Inferior parietal cortex (tissue), 1 donor: Measurements from ENCODE around the gene KLHDC4.
"Not testable (repeated sequence)": the region's sequence is repeated elsewhere in the genome, so short reads cannot be mapped to it uniquely, and the experiment has no call there.

Source experiments
- DNase-seq: peaks from one replicate; pipeline ENCODE4 v3.0.0-alpha.2; 2016; ENCODE audit errors: extremely low spot score

The KLHDC4 gene

DNA sequence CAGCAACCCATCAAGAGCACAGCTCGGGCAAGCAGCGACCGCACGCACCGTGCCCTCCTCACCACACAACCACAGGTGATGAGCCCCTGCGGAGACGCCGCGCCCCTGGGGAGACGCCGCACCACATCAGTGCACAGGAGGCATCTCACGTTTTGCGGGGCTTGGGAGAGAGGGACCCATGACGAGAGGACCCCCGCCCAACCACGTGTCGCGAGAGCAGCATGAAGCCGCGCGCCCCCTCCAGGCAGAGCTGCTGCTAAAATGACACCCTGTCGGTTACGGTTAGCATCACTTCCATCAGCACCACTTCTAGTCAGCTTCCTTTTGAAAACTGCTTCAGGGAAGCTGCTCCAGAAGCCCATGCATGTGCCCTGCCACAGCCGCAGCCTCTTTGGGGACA, 45.3 kb downstream of the KLHDC4 start:
- no peak for DNase-seq

DNA sequence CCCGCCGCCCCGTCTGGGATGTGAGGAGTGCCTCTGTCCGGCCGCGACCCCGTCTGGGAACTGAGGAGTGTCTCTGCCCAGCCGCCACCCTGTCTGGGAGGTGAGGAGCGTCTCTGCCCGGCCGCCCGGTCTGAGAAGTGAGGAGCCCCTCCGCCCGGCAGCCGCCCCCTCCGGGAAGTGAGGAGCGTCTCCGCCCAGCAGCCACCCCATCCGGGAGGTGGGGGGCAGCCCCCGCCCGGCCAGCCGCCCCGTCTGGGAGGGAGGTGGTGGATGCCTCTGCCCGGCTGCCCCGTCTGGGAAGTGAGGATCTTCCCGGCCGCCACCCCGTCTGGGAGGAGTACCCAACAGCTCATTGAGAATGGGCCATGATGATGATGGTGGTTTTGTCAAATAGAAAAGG, 47.0 kb downstream of the KLHDC4 start:
- not testable (repeated sequence) for DNase-seq

DNA sequence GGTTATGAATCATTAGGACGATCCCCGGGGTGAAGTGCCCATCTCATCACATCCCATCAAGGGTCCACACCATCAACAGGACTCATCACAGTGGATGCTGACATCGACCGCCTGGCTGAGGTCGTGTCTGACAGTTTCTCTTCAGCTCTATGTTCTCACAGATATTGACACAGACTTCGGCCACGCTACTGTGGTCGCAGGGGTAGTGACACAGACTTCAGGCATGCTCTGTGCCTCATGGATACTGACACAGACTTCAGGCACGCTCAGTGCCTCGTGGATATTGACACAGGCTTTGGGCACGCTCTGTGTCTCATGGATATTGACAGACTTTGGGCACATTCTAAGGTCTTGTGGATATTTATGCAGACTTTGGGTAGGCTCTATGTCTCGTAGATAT, 50.1 kb downstream of the KLHDC4 start:
- no peak for DNase-seq

DNA sequence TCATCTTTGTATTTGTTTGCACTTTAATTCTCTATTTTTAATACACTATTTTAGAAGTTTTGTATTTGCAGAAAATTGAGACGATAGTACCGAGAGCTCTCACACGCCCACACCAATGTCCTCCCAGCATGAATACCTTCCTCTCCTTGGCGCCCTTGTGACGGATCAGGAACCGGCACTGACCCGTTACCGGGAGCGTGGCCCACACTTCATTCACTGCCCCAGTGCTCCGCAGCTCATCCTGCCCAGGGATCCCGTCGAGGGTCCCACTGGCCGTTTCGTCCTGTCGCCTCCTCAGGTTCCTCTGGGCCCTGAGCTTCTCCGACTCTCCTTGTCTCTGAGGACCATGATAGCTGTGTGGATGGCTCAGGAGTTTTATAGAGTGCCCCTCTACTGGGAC, 50.6 kb downstream of the KLHDC4 start:
- DNase-seq = no peak

DNA sequence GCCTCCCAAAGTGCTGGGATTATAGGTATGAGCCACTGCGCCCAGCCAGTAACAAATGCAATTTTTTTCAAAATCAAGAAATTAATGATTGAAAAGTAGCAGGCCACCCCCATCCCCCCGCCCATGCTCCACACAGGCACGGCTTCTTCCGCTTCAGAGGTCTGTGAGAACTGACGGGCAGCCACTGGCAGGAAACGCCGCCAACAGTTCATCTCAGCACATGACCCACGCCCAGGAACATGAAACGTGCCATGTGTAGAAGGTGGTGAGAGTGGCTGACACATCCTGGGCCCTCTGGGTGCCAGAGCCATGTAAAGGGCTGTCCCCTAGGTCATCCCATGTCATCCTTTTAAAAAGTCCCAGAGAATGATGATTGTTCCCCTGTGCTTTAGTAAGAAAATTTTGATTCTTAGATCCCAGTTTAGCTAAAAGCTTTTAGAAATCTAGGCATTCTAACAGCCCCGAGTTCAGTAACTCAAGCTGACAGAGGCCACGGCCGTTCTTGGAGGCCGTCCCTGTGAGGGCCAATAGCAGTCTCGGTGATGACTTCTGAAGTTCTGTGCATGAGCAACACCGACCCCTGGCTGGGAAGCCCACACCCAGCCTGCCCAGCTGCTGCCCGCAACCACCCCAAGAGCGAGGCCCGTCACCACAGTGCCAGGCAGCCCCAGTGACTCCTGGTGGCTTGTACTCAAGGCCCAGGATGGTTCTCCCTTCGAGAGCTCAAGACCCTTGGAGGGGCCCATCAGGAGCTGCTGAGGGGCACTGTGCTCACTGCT, 52.1 kb downstream of the KLHDC4 start:
- no peak for DNase-seq

DNA sequence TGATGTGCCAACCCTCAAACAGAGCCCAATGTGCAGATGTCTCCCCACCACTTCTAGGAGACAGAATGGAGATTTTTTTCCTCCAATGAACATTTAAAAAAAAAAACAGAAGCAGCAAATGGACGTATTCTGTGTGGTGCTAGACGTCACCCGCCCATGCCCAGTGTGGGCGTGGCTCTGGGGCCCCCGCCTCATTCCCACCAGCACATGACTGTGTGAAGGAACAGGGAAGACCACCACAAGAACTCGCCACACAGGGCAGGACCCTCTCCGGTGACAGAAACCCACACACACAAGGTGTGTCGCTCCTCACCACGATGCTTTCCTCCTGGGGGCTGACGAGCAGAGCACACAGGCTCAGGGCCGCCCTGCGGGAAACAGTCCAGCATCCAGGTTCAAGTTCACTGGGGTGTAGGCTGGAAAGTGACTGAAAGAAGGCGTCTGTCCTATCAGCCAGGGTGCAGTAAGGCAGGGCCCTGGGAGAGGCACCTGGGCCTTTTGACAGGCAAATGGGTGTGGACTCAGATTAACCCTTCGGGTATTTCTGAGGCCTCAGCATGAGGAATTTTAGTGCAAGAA, 53.5 kb downstream of the KLHDC4 start:
- DNase-seq = no peak

DNA sequence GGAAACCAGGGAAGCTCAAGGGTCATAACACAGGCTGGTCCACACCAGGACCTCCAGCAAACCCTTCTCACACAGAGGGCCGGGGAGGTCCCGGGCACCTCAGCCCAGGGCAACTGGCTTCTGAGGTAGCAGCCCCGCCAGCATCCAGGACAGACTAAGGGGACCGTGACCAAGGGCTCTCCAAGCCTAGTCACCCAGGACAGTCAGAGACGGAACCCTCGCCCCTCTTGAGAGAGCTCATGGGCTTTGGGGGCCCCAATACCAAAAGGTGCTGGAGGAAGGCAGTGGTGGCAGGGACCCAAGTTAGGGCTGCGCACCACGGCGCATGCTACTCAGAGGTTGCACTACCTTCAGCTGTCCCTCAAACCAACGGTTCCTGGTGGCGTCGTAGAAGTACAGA, 54.9 kb downstream of the KLHDC4 start:
- no peak for DNase-seq

DNA sequence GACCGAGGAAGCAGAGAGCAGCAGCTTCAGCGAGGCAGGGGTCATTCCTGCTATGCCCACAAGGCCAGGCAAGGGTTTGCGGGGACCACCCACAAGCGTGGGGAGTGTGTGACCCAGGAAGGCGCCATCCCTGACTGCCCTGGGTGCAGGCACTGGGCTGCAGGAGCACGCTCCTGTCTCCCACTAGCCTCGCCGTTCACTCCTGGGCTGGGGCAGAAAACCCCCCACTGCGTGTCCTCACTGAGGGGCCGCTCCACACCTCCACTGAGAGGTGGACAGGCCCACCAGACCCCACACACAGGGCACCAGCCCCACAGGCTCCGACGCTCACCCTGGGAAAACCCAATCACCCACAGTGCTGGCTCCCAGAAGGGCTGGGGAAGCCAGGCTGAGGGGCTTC, 56.1 kb downstream of the KLHDC4 start:
- no peak for DNase-seq

DNA sequence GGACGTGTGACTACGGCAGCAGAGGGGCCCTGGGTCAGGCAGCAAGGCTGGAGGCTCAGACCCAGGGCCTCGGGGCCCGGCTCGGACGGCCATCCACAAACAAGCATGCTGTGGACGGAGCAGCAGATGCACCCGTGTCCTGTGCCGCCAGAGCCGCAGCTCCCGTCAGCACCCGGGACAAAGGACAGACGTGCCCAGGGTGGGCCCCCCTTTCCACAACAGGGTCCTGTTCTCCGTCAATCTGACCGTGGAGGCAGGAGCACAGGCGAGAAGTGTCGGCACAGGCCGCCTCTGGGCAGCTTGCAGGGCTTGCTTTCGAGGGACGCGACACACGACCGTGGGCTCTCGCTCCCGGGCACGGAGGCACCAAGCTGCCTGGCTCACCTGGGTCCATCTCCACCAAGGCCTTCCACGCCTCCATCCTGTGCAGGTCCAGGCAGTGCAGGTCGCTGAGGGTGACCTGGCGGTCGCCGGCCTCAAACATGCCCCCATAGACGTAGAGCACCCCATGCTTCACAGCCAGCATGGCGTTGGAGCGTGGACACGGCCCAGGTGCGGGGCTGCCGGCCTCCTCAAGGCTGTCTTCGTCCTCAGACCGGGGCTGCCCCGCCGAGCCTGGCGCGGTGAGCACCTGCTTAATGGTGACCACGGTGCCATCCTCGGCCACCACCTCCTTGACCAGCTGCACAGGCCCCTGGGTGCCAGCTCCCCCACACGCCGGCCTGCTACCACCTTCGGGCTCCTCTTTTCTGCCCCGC, 56.7 kb downstream of the KLHDC4 start:
- no peak for DNase-seq

DNA sequence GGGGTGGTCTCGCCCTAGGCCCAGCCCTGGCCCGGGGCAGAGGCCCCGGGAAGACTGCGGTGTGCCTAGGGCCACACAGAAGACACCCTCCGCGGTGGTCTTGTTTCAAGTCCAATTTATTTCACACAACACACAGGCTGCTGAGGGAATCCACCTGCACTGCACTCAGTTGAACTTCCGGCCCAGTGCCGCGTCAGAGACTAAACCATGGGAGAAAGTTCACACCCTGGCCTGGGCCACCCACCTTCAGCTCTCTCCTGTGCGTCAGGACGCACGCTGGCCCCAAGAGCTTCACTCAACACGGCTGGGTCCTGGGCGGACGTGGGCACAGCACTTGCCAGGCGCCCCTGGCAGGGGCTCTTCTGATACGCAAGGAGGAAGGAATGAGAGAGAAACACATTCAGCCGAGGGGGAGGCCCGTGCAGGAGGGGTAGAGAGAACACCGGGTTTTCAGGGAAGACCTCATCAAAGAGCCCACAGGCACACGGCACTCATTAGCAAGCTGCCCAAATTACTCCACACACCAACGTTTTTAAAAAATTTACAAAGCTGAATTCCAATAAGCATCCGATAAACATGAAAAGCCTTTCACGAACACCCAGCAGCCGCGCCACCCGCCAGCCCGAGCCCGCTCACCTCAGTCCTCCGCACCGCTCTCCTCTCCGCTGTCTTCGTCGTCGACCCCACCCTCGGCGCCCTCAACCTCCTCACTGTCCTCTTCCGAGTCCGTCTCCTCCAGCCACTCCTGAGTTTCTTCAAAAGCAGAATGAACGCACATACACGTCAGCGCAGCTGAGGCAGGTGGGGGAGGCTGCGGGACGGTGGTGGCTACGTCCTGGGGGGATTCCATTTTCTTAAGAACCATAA, 57.8 kb downstream of the KLHDC4 start:
- no peak for DNase-seq

DNA sequence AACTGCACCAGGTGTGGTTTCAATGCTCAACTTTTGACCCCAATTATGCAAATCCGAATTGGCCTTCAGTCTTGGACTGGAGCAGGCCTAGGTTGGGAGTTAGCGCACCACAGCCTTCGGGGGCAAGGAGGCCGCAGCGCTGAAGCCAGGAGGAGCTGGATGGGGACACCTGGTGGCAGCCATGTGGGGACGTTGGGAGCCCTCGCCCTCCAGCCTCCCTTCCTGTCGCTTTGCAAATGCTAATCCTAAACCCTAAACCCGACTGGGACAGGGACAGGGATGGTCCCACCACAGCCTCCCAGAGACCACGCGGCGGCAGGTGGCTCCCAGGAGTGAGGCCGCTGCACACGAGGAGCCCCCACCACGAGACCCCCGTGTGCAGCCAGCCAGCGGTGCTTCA, 58.7 kb downstream of the KLHDC4 start:
- no peak for DNase-seq

DNA sequence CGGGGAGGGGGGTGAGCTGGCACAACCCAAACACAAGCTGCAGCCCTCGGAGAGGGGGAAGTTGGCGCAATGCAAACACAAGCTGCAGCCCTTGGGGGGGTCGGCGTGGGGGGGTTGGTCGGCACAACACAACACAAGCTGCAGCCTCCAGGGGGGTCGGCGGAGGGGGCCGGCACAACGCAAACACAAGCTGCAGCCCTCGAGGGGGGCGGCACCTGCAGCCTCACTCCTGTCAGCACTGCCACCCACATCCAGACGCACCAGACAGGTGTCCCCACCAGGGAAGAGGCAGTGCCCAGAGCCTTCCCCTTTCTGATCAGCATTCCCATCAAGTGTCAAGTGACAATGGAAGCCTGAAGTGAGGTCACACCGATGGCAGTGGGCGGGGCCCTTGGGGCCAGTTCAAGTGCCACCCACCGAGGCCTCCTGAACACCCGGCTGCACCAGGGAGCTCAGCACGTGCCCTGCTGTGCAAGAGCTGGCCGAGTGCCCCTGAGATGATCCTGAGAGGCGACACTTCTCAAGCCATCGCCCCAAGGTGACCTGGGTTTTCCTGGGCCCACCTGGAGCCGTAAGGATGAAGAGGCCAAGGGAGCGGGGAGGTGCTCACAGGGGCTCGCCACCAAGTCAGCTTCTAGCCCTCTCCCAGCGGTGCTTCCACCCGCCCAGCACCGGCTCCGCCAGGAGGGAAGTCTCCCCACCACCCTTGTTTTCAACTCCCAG, 59.3 kb downstream of the KLHDC4 start:
- no peak for DNase-seq

DNA sequence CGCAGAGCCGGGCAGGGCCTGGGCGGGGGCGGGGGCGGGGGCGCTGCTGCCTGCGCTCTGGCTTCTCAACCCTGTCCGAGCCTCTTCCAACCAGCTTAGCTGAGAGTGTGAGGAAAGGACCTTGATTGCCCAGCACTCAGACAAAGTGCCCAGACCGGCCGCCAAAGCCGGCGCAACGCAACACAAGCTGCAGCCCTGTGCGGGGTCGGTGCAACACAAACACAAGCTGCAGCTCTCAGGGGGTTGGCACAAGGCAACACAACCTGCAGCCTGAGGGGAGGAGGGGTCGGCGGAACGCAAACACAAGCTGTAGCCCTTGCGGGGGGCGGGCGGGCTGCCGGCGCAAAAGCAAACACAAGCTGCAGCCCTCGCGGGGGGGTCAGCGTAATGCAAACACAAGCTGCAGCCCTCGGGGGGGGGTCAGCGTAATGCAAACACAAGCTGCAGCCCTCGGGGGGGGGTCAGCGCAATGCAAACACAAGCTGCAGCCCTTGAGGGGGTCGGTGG, 60.0 kb downstream of the KLHDC4 start:
- DNase-seq = no peak

DNA sequence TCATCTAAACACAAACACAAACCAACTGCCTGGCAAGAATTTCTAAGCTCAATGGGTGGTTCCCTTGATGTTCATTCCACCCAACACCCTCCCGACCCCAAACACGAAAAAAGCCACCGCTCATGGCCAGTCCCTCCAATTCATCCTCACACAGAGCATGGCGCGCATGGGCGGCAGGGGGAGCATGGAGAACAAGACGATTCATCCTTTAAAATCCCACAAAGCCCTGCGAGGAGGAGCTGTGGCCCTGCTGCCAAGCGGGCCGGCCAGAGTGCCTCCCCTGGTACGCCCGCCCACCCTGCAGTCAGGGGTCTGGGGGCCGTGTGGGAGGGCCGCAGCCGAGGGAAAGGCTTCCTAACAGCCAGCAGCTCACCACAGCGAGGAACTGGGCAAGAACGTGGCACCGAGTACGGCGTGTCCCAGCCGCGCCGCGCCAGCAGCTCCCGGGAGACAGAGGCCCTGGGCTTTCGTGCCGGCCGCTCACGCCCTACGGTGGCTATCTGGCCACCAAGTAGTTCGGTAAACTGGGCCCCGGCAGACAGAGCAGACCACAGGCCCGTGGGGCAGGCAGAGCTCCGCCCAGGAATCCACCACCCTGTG, 60.9 kb downstream of the KLHDC4 start:
- DNase-seq = no peak

DNA sequence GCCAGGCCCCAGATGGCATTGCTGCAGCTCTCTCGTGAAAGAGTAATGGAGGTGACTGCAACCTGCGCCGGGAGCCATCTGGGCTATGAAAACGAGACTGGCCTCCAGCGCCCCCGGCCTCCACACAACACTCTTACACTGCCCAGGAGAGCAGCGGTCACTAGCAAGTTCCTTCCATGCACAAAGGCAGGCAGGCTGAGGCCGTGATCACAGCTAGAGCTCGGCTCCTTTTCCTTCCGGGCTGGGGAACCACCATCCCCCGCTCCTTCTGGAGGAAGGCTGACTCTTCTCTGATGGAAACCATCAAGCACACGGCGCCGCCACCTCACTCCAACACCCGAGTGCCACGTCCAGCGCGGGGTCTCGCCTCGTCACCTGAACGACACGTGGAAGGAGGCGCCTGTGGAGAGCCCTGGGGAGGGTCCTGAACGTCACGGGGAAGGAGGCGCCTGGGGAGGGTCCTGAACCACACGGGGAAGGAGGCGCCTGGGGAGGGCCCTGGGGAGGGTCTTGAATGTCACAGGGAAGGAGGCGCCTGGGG, 61.9 kb downstream of the KLHDC4 start:
- DNase-seq = no peak

DNA sequence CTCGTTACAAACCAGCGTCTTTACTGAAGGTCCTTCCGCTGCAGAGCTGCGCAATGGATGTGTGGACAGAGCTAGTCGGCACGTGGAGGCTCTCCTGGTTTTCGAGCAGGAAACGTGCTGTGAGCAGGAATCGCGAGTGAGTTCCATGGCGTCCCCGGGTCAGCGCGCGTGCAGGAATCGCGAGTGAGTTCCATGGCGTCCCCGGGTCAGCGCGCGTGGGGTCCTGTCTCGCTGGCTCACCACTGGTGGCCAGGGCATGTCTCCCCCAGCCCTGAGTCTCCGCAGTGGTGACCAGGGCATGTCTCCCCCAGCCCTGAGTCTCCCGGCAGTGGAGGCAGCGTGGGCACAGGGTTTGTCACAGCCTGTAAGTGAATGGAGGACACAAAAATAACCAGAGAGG, 62.7 kb downstream of the KLHDC4 start:
- DNase-seq = no peak

DNA sequence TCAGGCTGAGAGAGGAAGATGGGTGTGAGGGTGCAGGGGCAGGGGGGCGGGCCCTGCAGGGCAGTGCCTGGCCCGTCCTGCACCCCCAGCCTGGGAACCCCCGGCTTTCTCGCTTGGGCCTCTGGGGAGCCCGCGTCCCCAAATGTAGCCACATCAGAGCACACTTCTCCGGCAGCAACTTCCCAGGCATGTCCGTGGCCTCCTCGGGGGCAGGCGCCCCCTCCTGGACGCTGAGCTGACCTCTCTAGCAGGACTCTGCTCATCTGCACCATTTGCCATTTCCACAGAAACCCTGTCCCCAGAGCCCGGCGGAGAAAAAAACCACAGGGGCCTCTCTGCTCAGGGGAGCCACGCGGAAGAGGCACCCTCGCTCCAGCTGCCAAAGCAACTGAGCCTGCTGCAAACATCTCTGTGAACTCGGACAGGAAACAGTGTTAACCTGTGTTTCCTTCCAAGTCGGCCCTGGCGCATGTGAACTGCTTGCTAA, 63.4 kb downstream of the KLHDC4 start:
- DNase-seq = no peak

DNA sequence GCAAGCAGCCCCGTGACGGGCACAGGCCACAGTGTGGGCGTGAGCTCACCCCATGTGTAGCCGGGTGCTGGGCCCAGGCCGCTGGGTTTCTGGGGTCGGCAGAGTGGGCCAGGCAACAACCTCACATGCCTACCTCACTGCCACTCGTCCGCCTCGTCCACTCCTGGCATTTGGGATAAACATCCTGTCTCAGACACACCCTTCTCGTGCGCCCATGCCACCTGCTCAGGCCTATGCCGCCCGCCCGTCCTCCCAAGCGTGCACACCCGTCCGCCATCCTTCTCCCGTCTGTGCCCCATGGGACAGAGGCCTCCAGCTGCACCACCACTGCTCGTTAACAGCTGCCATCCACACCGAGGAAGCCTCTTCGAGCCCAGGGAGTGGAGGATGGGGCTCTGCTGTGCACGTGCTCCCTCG, 64.3 kb downstream of the KLHDC4 start:
- no peak for DNase-seq

DNA sequence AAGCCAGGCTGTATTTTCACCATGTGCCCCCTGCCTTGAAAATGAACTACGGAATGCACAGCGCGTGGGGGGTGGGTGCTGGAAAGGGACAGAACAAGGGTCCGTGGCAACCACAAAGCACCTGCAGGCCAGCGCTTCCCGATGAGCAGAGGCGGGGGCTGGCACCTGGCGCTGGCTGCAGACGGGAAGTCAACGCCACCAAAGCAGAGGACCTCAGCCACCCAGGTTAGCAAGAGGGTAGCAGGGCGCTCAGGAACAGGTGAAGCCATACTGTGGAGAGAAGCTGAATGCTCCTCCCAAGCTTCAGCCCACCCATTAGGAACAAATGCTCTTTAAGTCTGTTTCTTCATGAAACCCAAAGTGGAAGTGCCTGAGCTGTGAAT, 64.7 kb downstream of the KLHDC4 start:
- DNase-seq = no peak

DNA sequence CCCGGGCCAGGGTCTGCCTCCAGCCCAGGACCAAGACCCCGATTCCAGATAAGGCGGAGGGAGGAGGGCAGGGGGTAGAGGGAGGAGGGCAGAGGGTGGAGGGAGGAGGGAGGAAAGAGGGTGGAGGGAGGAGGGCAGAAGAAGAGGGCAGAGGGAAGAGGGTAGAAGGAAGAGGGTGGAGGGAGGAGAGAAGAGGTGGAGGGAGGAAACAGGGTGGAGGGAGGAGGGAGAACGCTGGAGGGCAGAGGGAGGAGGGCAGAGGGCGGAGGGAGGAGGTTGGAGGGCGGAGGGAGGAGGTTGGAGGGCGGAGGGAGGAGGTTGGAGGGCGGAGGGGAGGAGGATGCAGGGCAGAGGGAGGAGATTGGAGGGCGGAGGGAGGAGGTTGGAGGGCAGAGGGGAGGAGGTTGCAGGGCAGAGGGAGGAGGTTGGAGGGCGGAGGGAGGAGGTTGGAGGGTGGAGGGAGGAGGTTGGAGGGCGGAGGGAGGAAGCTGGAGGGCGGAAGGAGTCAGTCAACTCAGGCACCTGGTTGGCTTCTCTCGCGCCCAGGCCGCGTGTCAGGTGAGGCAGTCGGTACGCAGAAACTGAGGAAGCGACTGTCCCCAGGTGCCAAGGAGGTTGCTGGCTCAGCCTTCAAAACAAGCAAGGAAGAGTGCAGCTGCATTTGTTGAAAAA, 65.2 kb downstream of the KLHDC4 start:
- no peak for DNase-seq
